ENCODE measurements around the gene DIRAS3.

DNA sequence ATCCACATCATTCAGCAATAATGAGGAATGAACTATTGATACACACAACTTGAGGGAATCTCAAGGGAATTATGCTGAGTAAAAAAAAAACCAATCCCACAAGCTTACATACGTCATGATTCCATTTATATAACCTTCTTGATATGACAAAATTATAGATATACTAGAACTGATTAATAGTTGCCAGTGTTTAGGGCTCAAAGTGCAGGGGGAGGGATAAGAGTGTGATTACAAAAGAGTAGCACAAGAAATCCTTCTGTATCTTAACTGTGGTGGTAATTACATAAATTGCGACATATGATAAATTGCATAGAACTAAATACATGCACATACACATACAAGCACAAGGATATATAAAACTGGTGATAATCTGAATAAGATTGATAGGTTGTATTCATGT lies 13.5 kb downstream of the DIRAS3 start:
- TF ChIP-seq, protein P1, sequence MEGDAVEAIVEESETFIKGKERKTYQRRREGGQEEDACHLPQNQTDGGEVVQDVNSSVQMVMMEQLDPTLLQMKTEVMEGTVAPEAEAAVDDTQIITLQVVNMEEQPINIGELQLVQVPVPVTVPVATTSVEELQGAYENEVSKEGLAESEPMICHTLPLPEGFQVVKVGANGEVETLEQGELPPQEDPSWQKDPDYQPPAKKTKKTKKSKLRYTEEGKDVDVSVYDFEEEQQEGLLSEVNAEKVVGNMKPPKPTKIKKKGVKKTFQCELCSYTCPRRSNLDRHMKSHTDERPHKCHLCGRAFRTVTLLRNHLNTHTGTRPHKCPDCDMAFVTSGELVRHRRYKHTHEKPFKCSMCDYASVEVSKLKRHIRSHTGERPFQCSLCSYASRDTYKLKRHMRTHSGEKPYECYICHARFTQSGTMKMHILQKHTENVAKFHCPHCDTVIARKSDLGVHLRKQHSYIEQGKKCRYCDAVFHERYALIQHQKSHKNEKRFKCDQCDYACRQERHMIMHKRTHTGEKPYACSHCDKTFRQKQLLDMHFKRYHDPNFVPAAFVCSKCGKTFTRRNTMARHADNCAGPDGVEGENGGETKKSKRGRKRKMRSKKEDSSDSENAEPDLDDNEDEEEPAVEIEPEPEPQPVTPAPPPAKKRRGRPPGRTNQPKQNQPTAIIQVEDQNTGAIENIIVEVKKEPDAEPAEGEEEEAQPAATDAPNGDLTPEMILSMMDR (IDR thresholded peaks at IDR 0.05 in 2 of 3, conservative IDR thresholded peaks at IDR 0.05 in 1 of 3; ENCODE audit: borderline replicate concordance in 1 of 3, insufficient read depth in 1 of 3, low read depth in 2 of 3, low read length in 2 of 3) = no peak
- TF ChIP-seq EZH2 (IDR thresholded peaks at IDR 0.05) (no peak), SRF (IDR thresholded peaks at IDR 0.05; ENCODE audit: low read depth) (no peak), SP1 (IDR thresholded peaks at IDR 0.05; ENCODE audit: low read depth) (no peak), POLR2A (IDR thresholded peaks at IDR 0.05; ENCODE audit: borderline replicate concordance, extremely low read depth, insufficient read depth, insufficient read length) (no peak), RAD21 (IDR thresholded peaks at IDR 0.05; ENCODE audit: low read depth) (no peak), YY1 (IDR thresholded peaks at IDR 0.05; ENCODE audit: extremely low read depth, insufficient replicate concordance, low read depth, low read length) (no peak), JUND (IDR thresholded peaks at IDR 0.05) (no peak), CEBPB (IDR thresholded peaks at IDR 0.05; ENCODE audit: low read depth) (no peak), EZH2phosphoT487 (IDR thresholded peaks at IDR 0.05; ENCODE audit: borderline replicate concordance) (no peak), SIN3A (IDR thresholded peaks at IDR 0.05; ENCODE audit: low read depth) (no peak)
- TF ChIP-seq, protein P2, sequence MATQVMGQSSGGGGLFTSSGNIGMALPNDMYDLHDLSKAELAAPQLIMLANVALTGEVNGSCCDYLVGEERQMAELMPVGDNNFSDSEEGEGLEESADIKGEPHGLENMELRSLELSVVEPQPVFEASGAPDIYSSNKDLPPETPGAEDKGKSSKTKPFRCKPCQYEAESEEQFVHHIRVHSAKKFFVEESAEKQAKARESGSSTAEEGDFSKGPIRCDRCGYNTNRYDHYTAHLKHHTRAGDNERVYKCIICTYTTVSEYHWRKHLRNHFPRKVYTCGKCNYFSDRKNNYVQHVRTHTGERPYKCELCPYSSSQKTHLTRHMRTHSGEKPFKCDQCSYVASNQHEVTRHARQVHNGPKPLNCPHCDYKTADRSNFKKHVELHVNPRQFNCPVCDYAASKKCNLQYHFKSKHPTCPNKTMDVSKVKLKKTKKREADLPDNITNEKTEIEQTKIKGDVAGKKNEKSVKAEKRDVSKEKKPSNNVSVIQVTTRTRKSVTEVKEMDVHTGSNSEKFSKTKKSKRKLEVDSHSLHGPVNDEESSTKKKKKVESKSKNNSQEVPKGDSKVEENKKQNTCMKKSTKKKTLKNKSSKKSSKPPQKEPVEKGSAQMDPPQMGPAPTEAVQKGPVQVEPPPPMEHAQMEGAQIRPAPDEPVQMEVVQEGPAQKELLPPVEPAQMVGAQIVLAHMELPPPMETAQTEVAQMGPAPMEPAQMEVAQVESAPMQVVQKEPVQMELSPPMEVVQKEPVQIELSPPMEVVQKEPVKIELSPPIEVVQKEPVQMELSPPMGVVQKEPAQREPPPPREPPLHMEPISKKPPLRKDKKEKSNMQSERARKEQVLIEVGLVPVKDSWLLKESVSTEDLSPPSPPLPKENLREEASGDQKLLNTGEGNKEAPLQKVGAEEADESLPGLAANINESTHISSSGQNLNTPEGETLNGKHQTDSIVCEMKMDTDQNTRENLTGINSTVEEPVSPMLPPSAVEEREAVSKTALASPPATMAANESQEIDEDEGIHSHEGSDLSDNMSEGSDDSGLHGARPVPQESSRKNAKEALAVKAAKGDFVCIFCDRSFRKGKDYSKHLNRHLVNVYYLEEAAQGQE (IDR thresholded peaks at IDR 0.05; ENCODE audit: low read depth) = no peak
